ENCODE data around the gene R3HDM2. TPM values are rescaled to one million over a fixed set of nuclear protein-coding genes. Genes with fewer than 3 reads are reported as not detected.

The R3HDM2 gene
- total RNA-seq, result 38.6 TPM

GRCh38 chr12:57430931-57431566 is at the start of gene R3HDM2:
TSS of gene R3HDM2 (minus strand) at chr12:57431043. CDS start at chr12:57310428, 120,615 bp downstream.
- ATAC-seq, result peak; percentile 74

GRCh38 chr12:57479376-57480115 is 48.7 kb upstream of the R3HDM2 start, which contains the start of gene ARHGAP9:
TSS of gene ARHGAP9 (minus strand) at chr12:57479866. CDS start at chr12:57479406, 460 bp downstream.
- DNase-seq (ENCODE audit: low spot score) (no peak), ATAC-seq (no peak)

More at GRCh38 chr12:57430931-57431566, at the start of gene R3HDM2:
- peak; percentile 97 for DNase-seq (ENCODE audit: low spot score)

- no peak for ATAC-seq
- DNase-seq (ENCODE audit: low spot score), result no peak
Observed at GRCh38 chr12:57479043-57479375, 48.2 kb upstream of the R3HDM2 start.

GRCh38 chr12:57477710-57478681 is 47.2 kb upstream of the R3HDM2 start:
- ATAC-seq, result peak; percentile 17
- DNase-seq (ENCODE audit: low spot score), result no peak

GRCh38 chr12:57476993-57477709 is 46.3 kb upstream of the R3HDM2 start:
- DNase-seq (ENCODE audit: low spot score), result no peak
- no peak for ATAC-seq

- no peak for DNase-seq (ENCODE audit: low spot score)
- peak; percentile 2 for ATAC-seq
Observed at GRCh38 chr12:57476162-57476992, 45.5 kb upstream of the R3HDM2 start.

- peak; percentile 65 for ATAC-seq
- no peak for DNase-seq (ENCODE audit: low spot score)
Observed at GRCh38 chr12:57475271-57476161, 44.7 kb upstream of the R3HDM2 start.

GRCh38 chr12:57474862-57475261 is 44.0 kb upstream of the R3HDM2 start:
- ATAC-seq (no peak), DNase-seq (ENCODE audit: low spot score) (no peak)

GRCh38 chr12:57474430-57474829 is 43.6 kb upstream of the R3HDM2 start:
- ATAC-seq, result no peak
- no peak for DNase-seq (ENCODE audit: low spot score)

GRCh38 chr12:57473886-57474285 is 43.0 kb upstream of the R3HDM2 start:
- ATAC-seq, result no peak
- no peak for DNase-seq (ENCODE audit: low spot score)

GRCh38 chr12:57473392-57473791 is 42.5 kb upstream of the R3HDM2 start:
- no peak for ATAC-seq
- no peak for DNase-seq (ENCODE audit: low spot score)

GRCh38 chr12:57472391-57472790 is 41.5 kb upstream of the R3HDM2 start:
- DNase-seq (ENCODE audit: low spot score) (no peak), ATAC-seq (no peak)

GRCh38 chr12:57471661-57472060 is 40.8 kb upstream of the R3HDM2 start:
- no peak for DNase-seq (ENCODE audit: low spot score)

GRCh38 chr12:57470970-57471656 is 40.3 kb upstream of the R3HDM2 start:
- no peak for DNase-seq (ENCODE audit: low spot score)
- no peak for ATAC-seq

More at GRCh38 chr12:57471661-57472060, 40.8 kb upstream of the R3HDM2 start:
- ATAC-seq, result no peak

- DNase-seq (ENCODE audit: low spot score) (no peak), ATAC-seq (peak; percentile 7)
Observed at GRCh38 chr12:57470286-57470969, 39.6 kb upstream of the R3HDM2 start.

GRCh38 chr12:57469296-57470164 is 38.7 kb upstream of the R3HDM2 start:
- no peak for ATAC-seq

More at GRCh38 chr12:57469296-57470164, 38.7 kb upstream of the R3HDM2 start:
- no peak for DNase-seq (ENCODE audit: low spot score)

Data from left lobe of liver (tissue), 2 donors.